Heart left ventricle (tissue), 13 donors: ENCODE results near the gene KRTAP21-1.

ENCODE experiments used
- POLR2A ChIP-seq, 2 donors: fragments of 450-650 bp; IDR thresholded peaks; one replicate each; pipeline ENCODE4 v1.6.1; 2017; ENCODE audit warnings: antibody characterized with exemption in 2 of 2, mild to moderate bottlenecking in 2 of 2, moderate library complexity in 2 of 2
- TF ChIP-seq, protein P1 (sequence below), 12 donors: fragments of 200-600 bp; sonication (generic) in 4 of 12; IDR thresholded peaks; one replicate each; pipeline versions ENCODE4 v1.5.0 to v1.8.0; 2018 to 2022; ENCODE audit warnings: antibody characterized with exemption in 12 of 12, mild to moderate bottlenecking in 5 of 12
- donor health status: ischemic (EF 13 %, LVEDD 7.1; RV severe dilation, severe dysfunction).
- donor health status: DM: no; HTN: yes; CAD: no.
- donor health status: DM: no; HTN: no; CAD: no.
- donor health status: ischemic (EF 25% LVEDD 6.9; RV normal size, moderate dysfunction).
- donor health status: ischemic (EF 25% LVEDD 5.7; RV mildly dilated, moderate dysfunction).
- donor health status: ischemic (EF 35%, LVEDD 5.7; RV mildly dilated, moderate dysfunction).
- donor health status: nonischemic (EF 11% LVEDD 7.7; RV severe dilation, severe dysfunction).
- donor health status: DM: yes; HTN: yes; CAD: no.
- donor health status: PGD.
- donor health status: ischemic (EF 29% LVEDD 5.4; RV normal size, mild dysfunction).
- donor health status: nonischemic (EF 23%, LVEDD 6.1; RV moderate dilation, normal function).

DNA sequence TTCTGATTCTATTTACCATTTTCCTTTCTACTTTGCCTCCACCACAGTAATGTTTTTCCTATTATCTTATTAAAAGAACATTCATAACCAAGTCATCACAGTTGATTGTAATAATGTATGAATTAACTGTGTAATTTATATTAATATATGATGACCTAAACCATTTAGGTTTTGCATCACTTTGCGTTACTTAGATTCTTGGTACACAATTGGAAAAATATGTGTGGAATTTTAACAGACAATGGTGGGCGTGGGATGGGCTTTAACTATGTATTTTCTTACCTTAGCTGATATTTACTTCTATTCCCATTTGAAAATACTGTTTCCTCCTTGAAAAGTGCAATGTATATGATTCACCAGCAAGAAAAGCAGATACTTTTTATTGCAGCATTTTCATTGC lies 40.3 kb downstream of the KRTAP21-1 start:
- TF ChIP-seq, protein P1, sequence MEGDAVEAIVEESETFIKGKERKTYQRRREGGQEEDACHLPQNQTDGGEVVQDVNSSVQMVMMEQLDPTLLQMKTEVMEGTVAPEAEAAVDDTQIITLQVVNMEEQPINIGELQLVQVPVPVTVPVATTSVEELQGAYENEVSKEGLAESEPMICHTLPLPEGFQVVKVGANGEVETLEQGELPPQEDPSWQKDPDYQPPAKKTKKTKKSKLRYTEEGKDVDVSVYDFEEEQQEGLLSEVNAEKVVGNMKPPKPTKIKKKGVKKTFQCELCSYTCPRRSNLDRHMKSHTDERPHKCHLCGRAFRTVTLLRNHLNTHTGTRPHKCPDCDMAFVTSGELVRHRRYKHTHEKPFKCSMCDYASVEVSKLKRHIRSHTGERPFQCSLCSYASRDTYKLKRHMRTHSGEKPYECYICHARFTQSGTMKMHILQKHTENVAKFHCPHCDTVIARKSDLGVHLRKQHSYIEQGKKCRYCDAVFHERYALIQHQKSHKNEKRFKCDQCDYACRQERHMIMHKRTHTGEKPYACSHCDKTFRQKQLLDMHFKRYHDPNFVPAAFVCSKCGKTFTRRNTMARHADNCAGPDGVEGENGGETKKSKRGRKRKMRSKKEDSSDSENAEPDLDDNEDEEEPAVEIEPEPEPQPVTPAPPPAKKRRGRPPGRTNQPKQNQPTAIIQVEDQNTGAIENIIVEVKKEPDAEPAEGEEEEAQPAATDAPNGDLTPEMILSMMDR (IDR thresholded peaks at IDR 0.05) = no peak
- TF ChIP-seq POLR2A (IDR thresholded peaks at IDR 0.05) = no peak
